Hypothalamus (tissue), 51 donors: ENCODE measurements around the gene DCAF4.
"Not testable (repeated sequence)": the region's sequence is repeated elsewhere in the genome, so short reads cannot be mapped to it uniquely, and the experiment has no call there.

Source experiments
- DNase-seq, 51 donors: peaks; one replicate each; lab custom pipeline; 2025; lab: John Stamatoyannopoulos, UW

Gene DCAF4

DNA sequence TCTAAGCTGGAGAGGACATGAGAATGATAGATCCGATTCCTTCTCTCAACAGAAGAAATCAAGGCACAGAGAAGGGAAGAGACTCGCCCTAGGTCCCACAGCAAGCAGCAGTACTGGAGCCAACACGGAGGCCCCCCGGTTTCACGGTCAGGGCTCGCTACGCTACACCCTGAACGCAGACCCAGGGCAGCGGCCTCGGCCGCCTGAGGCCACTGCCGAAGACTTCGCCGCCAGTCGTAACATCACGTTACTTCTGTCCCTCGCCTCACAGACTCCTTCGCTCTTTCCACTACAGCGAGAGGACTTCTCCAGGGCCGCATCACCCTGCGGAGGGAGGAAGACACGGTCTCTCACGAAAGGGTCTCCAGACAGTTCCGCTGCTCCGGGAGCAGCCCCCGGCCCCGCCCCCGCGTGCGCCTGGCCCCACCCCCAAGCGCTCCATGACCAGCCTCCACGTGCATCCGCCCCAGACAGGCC, 411 bp upstream of the DCAF4 start:
- DNase-seq, result no peak

DNA sequence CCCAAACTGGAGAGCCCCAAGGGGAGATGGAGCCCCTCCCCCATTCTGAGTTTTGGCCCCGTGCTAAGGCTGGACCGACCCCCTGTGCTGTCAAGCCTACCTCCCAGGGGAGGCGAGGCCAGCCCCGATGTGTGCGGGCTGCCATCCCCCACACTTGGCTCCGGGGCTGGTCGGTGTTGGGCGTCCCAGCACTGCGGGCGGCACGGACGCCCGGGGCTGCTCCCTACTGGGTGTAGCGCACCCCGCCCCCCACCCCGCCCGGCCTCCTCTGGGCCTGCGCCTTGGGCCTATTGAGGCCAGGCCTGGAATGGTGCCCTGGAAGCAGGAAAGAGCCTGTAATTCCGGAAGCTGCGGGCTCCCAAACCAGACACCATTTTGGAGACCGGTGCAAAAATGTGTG, 2.6 kb downstream of the DCAF4 start:
- no peak for DNase-seq

DNA sequence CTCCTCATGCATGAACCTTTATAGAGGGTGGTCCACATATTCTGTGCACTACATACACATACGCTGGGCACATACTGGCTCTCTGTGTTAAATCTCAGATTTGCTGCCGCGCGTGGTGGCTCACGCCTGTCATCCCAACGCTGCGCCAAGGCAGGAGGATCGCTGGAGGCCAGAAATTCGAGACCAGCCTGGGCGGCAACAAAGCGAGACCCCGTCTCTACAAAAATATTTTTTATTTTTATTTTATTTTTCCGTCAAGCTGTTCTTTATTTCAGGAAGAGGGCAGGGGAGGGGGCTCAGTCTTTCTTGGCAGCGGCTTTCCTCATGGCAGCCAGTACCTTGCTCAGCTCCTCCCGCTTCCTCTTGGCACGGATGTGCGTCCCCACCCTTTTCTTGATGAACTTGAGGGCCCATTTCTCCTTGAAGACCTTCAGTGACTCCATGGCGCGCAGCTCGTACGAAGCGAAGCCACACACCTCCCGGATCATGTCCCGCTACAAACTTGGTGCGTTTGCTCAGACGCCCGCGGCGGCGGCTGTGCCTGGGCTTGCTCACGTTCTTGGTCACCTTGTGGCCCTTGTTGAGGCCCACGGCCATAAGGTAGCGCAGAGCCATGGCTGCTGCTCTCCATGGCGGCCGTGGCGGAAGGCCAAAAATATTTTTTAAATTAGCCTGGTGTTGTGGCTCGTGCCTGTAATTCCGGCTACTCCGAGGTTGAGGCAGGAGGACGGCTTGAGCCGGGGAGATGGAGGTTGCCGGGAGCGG, 3.2 kb downstream of the DCAF4 start:
- no peak for DNase-seq

DNA sequence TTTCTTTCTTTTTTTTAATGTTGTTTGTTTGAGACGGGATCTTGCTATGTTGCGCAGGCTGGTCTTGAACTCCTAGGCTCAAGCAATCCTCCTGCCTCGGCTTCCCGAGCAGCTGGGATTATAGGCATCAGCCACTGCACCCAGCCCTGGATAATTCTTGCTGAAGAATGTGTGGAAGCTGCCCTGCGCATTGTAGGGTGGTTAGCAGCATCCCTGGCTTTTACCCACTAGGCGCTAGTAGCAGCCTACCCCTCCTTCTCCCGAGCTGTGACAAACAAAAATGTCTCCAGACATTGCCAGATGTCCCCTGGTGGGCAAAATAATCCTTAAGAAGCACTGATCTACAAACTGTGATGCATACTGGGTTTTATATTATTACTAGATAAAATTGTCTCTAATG, 6.6 kb downstream of the DCAF4 start:
- DNase-seq, result no peak

DNA sequence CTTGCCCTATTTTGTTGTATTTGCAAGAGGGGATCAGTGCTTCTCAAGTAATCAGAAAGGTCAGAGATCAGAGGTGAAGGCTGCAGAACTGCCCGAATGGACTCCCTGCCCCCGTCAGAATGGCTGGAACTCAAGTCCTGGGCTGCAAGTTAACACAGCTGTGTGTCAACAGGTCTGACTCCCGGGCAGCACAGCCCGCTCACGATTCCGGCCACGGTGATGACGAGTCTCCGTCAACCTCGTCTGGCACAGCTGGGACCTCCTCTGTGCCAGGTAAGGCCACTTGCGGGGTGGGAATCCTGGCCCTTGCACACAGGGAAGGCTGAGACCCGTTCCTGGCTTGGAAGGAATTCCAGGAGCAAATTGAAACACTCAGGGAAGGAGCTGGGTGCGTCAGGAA, 13.4 kb downstream of the DCAF4 start:
- no peak for DNase-seq

DNA sequence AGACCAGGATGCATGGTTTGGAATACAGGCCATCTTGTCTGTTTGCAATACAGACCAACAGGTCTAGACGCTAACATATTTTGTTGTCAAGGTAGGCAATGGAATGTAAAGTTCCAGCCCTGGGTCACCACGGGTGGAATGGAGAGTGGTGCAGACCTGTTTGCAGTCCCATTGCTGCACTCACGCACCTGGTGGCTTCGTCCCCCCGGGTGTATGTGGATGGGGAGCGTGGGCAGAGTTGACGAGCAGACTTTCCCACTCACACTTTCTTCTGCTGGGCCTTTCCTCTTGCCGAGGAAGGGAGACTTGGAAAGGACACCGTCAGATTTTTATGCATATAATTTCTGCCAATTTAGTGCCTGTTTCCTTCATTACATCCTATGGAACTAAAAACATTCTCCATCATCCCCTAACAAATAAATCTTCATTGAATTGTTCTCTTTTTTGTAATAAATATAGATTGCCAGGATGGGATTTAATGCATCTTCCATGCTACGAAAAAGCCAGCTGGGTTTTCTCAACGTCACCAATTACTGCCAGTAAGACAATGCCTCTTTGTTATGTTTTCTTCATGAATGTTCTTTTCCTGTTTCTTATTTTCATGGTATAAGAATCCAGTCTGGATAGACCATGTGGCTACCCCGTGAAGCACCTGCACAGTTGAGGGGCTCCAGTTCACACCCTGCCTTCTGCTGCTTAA, 15.2 kb downstream of the DCAF4 start:
- peak in 1 of 51 donors; percentile 6 for DNase-seq

DNA sequence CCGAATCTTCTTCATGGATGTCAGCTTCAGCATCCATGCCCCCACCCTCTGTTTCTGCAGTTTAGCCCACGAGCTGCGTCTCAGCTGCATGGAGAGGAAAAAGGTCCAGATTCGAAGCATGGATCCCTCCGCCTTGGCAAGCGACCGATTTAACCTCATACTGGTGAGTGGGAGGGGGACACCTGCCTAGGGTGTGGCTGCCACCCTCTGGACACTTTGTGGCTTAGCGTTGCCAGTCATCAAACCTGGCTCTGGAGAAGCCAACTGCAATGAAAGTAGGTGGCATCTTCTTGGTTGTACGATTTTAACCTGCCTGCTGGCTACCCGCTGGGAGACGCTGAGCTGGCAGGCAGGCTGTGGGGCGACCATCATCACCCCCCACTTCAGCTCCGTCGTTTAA, 16.7 kb downstream of the DCAF4 start:
- no peak for DNase-seq

DNA sequence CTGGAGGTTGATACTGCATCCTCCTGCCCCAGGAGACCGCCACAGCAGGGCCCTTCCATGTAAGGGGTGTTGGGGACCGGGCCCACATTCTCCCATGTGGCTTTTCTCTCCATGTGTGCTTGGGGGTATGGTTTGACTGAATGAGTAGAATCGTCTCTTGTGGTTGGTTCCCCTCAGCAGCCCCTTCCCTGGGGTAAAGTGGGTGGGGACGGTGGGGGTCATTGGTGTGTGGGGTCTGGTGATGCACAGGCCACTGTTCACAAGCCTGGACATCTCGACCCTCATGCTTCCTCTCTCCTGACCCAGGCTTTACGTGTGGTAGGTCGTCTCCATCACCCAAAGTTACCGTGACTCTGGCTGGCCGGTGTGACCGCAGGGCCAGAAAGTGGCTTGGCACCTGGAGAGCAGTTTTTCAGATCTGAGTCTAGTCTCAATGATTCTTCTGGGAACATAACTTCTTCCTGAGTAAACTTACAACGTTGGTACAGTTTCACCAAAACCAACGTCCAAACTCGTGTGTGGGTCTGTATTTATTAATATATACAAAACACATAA, 17.7 kb downstream of the DCAF4 start:
- no peak for DNase-seq

DNA sequence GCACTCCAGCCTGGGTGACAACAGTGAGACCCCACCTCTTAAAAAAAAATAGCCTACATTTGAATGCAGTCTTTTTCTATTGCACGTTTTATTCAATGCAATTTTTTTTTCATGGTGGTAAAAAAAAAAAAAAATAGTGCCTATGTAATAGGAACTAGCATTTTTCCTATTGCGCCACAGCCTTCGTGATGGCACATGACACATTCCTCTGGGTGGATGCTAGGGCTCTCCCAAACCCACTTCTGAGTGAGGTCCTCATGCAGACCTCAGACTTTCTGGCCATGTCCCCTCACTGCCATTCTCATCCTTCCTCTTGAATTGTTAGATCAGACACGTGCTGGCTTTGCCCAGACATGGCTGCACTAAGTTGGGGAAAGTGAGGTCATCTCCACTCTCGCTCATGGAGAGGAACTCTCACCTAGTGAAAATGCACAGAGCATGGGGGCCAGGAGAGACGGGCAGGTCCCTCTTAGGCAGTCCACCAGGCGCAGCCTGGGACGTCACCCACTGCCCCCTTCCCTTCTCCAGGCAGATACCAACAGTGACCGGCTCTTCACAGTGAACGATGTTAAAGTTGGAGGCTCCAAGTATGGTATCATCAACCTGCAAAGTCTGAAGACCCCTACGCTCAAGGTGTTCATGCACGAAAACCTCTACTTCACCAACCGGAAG, 19.2 kb downstream of the DCAF4 start:
- no peak for DNase-seq

DNA sequence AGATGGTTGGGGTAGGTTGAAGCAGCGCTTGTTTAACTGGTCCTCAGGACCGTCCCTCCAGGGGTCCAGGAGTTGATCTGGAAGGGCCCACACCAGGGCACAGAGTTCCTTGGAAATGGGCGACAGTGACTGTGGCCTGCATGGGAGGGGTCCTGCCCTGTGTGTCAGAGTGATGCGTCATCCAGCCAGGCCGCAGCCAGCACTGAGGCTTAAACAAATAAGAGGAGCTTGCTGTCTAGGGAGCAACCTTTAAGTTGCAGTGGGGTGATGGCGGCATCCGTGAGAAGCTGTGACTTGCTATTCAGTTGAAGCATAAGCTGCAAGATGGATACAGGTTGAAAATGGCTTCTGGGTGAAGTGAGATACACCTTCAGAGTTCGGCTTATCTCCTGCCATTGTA, 20.2 kb downstream of the DCAF4 start:
- DNase-seq, result no peak

DNA sequence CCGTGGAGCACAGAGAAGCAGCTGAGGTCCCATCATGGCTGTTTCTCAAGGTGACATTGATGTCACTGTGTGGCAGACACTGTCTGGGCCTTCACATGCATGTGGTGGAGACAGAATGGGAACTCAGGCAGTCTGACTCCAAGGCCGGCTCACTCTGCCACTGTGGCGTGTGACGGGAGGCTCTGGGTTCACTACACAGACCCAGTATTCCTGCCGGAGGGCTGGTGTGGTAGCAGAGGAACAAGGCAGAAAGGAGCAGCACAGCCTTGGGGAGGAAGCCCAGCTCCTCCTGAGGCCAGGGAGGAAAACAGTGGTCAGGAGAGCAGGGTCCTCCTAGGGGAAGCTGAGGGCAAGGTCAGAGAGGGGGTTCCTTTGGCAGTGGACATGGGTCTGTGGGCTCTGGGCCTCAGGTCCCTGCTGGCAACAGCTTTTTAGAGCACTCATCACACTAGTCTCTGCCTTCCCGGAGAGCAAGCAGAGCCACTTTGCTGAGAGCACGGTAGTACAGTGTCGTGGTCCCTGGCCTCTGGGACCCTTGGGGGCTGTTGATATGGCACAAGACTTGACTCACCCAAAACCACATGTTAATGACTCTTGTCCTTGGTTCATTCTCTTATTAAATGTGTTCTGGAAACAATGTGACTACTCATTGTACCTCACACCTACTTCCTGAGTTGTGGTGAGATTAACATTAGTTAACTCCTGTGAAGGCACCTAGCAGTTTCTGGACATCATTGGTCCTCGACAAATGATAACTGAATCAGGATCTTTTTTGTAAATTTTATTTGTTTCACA, 21.3 kb downstream of the DCAF4 start:
- no peak for DNase-seq

DNA sequence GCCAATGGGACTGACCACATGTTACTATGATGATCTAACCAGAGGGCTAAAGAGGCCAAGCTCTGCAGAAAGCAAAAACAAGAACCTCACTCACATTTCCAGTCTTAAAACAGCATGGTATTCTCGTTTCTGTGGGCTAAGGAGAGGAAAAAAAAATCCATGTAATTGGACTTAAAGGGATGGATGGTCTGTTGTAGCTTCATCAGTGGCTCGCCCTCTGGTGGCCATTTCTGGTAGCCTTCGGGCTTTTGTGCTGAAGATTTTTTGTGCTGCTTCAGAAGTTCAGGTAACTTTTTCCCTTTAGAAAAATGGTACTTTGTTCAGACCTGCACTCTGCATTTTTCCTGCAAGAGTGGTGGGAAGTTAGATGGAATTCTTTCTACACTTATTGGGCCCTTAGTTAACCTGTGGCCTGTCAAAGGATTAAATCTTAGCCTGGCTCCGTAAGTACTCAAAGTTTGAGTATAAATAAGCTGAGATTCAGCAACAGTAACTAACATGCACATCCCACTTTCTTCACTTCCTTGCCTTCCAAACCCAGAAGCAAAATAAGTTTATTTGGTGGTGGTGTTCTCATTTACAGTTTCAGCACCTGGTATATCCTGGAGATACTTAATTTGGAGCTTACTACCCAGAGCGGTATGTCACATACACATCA, 22.3 kb downstream of the DCAF4 start:
- DNase-seq, result peak in 38 of 51 donors; percentile 1 to 74 (median 38)

DNA sequence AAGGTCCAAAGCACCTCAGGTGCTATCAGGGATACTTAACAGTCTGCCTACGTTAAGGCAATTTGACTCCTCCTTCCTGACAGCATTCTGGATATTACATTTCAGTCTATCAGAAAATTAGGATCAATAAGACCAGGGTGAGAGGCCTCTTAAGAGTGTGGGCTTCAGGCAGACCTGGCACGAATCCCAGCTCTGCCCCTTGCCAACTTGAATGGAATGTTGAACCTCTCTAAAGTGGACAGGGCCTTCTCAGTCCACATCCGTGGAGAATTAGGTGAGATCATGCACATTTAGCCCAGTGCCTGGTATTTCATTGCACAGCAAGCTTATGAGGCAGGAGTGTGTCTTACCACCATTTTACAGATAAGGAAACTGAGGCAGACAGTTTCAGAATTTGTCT, 25.9 kb downstream of the DCAF4 start:
- DNase-seq, result no peak

DNA sequence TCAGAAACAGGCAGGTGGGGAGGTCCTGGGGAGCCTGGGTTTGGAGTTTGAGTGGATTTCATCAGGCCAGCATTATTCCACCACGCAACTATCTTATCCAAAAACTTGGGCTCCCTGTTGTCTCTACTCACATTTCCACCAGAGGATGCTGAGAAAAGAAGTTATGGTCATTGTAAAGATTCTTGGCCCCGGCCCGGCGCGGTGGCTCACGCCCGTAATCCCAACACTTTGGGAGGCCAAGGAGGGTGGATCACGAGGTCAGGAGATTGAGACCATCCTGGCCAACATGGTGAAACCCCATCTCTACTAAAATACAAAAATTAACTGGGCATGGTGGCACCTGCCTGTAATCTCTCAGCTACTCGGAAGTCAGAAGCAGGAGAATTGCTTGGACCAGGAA, 30.5 kb downstream of the DCAF4 start:
- not testable (repeated sequence) for DNase-seq

DNA sequence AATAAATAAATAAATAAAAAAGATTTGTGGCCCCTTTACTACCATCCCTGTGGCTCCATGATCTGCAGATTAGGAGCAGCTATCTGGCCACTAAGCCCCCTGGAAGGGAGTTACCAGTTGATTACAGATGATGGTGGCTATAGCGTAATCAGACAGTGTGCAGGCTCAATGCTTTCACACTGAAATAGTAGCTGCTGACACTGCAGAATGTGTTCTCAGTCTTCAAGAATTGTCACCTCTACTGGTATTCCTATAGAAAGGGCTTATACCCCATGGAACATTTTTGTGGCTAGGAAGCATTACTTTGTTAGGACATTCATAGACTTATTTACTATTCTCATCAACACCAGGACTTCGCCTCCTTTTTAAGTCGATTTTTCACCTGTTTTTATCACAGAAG, 30.9 kb downstream of the DCAF4 start:
- no peak for DNase-seq

DNA sequence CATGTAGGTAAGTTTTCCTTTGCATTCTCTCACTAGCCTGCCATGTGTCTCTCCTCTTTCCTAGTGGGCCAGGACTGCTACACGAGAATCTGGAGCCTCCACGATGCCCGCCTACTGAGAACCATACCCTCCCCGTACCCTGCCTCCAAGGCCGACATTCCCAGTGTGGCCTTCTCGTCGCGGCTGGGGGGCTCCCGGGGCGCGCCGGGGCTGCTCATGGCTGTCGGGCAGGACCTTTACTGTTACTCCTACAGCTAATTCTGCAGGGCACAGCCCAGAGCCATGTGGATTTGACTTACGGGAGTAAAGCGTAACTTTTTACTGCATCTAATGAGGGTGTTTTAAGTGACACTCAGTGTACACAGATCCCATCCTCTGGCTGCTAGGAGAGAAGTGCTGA, 32.3 kb downstream of the DCAF4 start:
- no peak for DNase-seq

DNA sequence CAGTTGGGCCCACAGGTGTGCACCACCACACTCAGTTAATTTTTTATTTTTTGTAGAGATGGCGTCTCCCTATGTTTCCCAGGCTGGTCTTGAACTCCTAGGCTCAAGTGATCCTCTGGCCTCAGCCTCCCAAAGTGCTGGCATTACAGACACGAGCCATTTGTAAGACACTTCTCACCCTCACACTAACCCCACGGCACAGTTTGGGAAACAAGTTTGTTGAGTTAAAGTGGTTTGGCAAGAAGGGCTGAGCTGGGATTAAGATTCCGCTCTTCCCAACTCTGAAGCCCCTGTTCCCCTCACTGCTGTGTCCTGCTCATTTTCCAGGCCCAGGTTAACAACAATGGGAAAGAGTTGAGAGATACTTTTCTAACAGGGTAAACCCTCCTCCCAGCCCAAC, 34.8 kb downstream of the DCAF4 start:
- not testable (repeated sequence) for DNase-seq

DNA sequence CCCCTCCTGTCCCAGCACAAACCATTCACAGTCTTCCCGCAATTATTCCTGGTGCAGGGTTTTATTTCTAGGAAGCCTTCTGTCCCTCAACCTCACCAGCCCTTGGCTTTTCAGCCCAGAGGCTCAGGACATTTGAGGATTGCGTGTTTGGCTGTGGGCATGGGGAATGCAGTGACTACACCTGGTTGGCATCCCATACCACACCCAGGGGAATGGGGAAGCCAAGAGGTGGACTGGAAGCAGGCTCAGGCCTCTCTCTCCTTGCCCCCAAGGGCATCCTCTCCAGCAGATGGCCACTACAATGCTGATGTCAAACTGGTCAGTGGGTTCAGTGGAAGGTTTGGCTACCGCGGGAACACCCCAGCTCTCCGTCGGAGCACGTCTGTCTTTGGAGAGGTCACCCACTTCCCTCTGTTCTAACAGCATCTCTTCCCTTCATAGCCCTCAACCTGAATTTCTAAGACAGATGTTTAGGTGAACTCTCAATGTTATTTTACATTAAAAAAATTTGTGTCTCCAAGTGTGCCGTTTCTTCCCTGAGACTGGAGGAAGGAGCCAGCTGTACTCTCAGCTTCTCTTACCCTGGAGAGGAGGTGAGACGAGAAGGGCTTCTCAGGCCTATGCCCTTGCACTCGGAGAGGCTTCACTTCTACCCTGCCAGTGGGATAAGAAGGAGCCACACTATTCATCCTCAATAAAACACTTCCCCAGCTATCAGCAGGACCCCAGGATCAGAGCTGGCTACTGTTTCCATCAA, 35.5 kb downstream of the DCAF4 start:
- DNase-seq, result no peak

DNA sequence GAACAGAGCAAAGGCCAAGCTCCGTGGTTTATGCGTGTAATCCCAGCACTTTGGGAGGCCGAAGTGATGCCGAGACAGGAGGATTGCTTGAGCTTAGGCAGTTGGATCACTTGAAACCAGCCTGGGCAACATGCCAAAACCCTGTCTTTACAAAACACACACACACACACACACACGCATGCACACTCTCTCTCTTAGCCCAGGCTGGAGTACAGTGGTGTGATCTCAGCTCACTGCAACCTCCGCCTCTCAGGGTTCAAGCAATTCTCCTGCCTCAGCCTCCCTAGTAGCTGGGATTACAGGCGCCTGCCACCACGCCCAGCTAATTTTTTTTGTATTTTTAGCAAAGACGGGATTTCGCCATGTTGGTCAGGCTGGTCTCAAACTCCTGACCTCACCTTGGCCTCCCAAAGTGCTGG, 36.1 kb downstream of the DCAF4 start:
- peak in 5 of 51 donors; percentile 3 to 6 (median 5) for DNase-seq
